ENCODE measurements around the gene TPSD1.
"Not testable (repeated sequence)": the region's sequence is repeated elsewhere in the genome, so short reads cannot be mapped to it uniquely, and the experiment has no call there.

TPSD1 gene

GRCh38 chr16:1255276-1256122 lies at the start of gene TPSD1:
Gene TPSD1 (plus strand): TSS chr16:1256069. CDS start chr16:1256281, 212 bp downstream.
- not testable (repeated sequence) for DNase-seq

- DNase-seq: no peak
Observed at GRCh38 chr16:1206326-1206725, 49.5 kb upstream of the TPSD1 start.

GRCh38 chr16:1206786-1207185 lies 49.1 kb upstream of the TPSD1 start:
- DNase-seq: peak; percentile 15

- peak; percentile 5 for DNase-seq
Observed at GRCh38 chr16:1208239-1208830, 47.5 kb upstream of the TPSD1 start.

- DNase-seq: no peak
Observed at GRCh38 chr16:1209081-1209480, 46.8 kb upstream of the TPSD1 start.

GRCh38 chr16:1210461-1210860 lies 45.4 kb upstream of the TPSD1 start:
- DNase-seq: no peak

GRCh38 chr16:1211451-1212268 lies 44.2 kb upstream of the TPSD1 start:
- DNase-seq: no peak

- DNase-seq: no peak
Observed at GRCh38 chr16:1212616-1213194, 43.2 kb upstream of the TPSD1 start.

GRCh38 chr16:1213231-1213630 lies 42.6 kb upstream of the TPSD1 start:
- no peak for DNase-seq

GRCh38 chr16:1213796-1214372 lies 42.0 kb upstream of the TPSD1 start:
- no peak for DNase-seq

- no peak for DNase-seq
Observed at GRCh38 chr16:1214719-1215118, 41.1 kb upstream of the TPSD1 start.

- no peak for DNase-seq
Observed at GRCh38 chr16:1215574-1216295, 40.1 kb upstream of the TPSD1 start.

- no peak for DNase-seq
Observed at GRCh38 chr16:1216296-1216619, 39.6 kb upstream of the TPSD1 start.

GRCh38 chr16:1216681-1217400 lies 39.0 kb upstream of the TPSD1 start:
- no peak for DNase-seq

GRCh38 chr16:1217526-1217925 lies 38.3 kb upstream of the TPSD1 start:
- no peak for DNase-seq

- DNase-seq: no peak
Observed at GRCh38 chr16:1218061-1218929, 37.6 kb upstream of the TPSD1 start.

GRCh38 chr16:1218930-1219611 lies 36.8 kb upstream of the TPSD1 start:
- DNase-seq: no peak

GRCh38 chr16:1220098-1220728 lies 35.7 kb upstream of the TPSD1 start:
- DNase-seq: no peak

- DNase-seq: no peak
Observed at GRCh38 chr16:1220841-1221627, 34.8 kb upstream of the TPSD1 start.
